ENCODE results near the gene ZNF362.
A peak's percentile ranks its signal among the peaks of the same experiment; 100 is the strongest.

The ZNF362 gene

DNA sequence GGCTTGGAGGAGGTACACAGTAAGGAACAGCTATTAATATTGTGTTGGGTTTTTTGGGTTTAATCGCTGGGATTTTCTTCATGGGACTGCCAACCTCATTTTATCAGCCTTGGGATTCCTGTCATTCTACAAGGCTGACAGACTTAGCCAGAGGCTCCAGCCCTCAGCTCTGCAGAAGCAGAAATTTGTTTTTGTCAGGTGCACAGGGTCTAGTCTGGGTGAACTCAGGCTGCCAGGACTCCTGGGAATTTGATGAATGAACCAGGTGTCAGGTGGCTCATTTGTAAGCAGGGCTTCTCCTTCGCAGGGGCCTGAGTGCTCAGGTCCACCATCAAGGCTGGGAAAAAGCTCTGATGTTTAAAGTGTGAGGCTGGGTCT lies 11.5 kb upstream of the ZNF362 start:
- DNase-seq (ENCODE audit: low read depth) = no peak

DNA sequence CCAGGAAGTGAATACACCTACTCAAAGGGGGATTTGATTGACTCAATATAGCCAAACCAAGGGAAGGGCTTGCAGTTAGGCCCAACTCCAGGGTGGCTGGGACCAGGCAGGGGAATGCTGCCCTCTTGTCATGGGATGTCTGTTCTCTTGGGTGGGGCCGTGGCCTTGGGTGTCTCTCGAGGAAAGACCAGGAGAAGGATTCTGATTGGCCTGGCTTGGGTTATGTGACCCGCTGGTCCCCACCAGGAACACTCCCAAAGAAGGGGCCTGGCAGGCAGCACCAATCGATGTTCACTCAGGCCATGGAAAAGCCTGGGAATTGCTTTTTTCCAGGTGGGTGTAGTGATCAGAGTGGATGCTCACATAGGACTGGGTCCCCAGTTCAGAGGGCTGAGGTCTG lies 10.1 kb upstream of the ZNF362 start:
- no peak for DNase-seq (ENCODE audit: low read depth)

DNA sequence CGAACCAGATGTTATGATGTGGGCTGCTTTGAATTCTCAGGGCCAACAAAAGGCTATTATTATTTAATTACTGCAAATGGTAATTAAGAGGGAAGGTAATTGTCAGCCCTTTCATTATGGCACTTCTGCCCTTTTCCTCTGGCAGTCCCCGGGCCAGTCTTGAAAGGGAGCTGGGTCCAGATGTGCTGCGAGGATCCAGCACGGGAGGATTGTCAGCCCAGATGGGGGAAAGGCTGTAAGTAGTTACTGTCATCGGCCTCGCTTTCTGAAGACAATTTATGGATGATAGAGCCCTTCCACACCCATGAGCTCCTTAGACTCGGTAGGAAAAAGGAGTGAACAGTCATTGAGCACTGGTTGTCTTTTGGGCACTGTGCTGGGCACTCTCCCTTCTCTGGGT lies 8.7 kb upstream of the ZNF362 start:
- DNase-seq (ENCODE audit: low read depth) = no peak

DNA sequence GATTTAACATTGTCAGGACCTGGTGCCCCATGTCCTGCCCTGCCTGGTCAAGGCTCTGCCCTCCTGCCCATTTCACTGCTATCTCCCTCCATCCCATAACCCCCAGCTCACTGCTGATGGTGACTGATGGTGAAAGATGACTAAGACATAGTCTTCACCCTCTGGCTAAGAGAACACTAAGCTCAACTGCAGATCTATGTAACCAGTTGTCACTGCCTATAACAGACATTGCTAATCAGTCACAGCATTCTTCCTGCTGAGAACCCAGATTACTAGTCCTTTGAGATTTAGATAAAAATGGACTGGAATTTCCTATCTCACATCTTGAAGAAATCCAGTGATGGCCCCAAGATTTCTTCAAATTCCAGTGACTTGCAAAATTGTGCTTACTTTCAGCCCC lies 8.0 kb upstream of the ZNF362 start:
- DNase-seq (ENCODE audit: low read depth) = no peak

GRCh38 chr1:33249422-33249821 lies 6.9 kb upstream of the ZNF362 start:
- no peak for DNase-seq (ENCODE audit: low read depth)

GRCh38 chr1:33250217-33250616 lies 6.1 kb upstream of the ZNF362 start:
- DNase-seq (ENCODE audit: low read depth) = no peak

- no peak for DNase-seq (ENCODE audit: low read depth)
Measured at GRCh38 chr1:33250724-33251123, 5.6 kb upstream of the ZNF362 start.

GRCh38 chr1:33254491-33254890 lies 1.8 kb upstream of the ZNF362 start:
- DNase-seq (ENCODE audit: low read depth) = no peak

GRCh38 chr1:33255347-33256220 lies 708 bp upstream of the ZNF362 start:
- peak; percentile 46 for DNase-seq (ENCODE audit: low read depth)

DNA sequence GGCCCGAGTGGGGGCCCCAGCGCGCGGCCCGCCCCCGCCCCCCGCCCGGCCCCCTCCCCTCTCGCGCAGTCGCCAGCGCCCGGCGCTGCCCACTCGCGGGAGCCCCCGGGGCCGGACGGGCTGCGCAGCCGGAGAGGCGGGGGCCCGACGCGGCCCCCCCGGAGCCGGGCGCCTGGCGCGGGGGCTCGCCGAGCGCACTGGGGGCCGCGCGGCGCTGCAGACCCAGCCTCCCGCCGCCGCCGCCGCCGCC lies 146 bp upstream of the ZNF362 start:
- DNase-seq (ENCODE audit: low read depth) = no peak

- DNase-seq (ENCODE audit: low read depth) = no peak
Measured at GRCh38 chr1:33257207-33257771, 997 bp downstream of the ZNF362 start.

DNA sequence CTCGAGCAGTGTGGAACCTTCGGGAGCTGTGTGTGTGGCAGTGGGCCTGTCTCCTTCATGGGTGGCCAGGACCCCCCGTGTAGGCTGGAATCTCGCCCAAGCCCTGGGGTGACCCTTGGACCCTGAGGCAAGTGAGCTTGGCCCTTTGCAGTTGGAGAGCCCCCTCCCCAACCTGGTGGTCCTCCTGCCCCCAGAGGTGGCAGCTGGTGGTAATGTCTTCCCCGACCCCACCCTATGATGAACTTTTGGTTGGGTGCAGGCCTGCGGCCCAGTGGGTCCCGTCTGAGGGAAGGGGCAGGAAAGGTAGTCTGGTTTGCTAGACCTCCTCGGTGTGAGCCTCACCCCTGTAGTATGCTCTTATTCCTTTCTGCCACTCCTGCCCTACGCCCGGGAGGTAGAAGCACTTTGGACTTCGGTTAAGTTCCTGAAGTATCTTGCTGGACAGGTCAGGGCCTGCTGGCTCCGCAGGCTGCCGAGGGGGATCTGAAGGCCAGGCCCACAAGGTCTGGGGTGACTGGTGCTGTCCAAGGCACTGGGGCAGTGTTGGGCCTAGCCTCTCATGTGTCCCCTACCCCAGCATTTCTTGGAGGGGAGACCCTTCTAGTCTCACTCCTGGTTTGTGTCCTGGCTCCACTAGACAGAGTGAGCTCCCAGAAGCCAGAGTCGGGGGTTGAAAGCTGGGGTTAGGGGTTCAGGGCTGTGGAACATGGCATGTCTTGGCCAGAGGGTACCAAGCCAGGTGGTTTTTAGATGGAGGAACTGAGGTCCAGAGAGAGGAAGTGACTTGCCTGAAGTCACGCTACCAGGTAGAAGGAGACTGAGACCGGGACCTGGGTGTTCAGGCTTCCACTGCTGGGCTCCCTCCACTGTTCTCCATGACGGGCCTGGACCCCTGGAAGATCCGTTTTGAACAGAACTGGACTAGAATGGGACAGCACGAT lies 1.8 kb downstream of the ZNF362 start:
- peak; percentile 22 for DNase-seq (ENCODE audit: low read depth)

- no peak for DNase-seq (ENCODE audit: low read depth)
Measured at GRCh38 chr1:33258788-33259274, 2.5 kb downstream of the ZNF362 start.

GRCh38 chr1:33259879-33260278 lies 3.6 kb downstream of the ZNF362 start:
- DNase-seq (ENCODE audit: low read depth) = no peak

- no peak for DNase-seq (ENCODE audit: low read depth)
Measured at GRCh38 chr1:33260439-33260838, 4.1 kb downstream of the ZNF362 start.

- DNase-seq (ENCODE audit: low read depth) = no peak
Measured at GRCh38 chr1:33261344-33261743, 5.1 kb downstream of the ZNF362 start.

- no peak for DNase-seq (ENCODE audit: low read depth)
Measured at GRCh38 chr1:33263890-33264504, 7.7 kb downstream of the ZNF362 start.

GRCh38 chr1:33265780-33266605 lies 9.7 kb downstream of the ZNF362 start:
- no peak for DNase-seq (ENCODE audit: low read depth)

DNA sequence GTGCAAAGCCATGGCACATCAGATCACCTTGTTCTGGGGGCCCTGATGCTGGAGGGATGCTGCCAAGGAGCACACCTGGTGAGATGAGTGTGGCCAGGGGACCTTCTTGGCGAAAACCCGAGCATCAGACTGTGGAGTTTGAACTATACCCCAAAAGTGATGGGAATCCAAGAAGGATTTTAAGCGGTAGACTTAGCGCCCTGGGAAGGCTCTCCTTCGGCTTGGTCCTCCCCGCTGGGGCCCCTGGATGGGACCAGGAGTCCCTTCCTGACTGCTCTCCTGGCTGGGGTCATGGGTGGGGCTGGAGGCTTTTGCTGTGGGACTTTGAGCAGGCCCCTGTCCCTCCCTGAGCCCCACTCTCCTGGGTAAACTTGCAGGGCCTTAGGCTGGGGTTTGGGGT lies 10.5 kb downstream of the ZNF362 start:
- no peak for DNase-seq (ENCODE audit: low read depth)

DNA sequence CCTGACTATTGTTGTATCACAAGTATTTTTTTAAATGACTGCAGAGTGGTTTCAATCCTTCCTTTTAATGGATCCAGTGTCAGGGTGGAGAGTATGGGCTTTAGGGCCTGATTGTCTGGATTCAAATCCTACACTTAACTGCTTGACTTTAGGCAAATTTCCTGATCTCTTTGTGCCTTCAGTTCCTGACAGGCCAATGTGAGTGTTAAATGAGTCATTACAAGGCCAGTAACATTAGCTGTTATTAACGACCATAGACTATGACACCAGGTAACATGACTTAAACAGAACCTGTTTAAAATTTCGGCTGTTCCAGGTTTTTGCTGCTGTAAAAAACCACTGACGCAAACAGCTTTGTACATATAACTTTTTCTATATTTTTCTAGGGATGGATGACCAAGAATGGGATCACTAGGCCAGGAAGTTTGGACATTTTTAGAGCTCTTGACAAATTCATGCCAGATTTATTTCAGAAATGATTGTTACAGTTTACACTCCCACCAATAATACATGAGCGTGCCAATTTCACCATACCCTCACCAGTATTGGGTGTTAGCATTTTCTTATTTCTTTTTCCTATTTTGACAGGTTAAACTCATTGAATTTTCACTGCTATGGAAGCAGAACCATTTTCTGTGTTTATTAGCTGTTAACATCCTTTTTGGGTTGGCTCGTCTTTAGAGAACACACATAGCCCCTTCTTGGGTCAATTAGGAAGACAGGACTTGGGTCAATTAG lies 11.3 kb downstream of the ZNF362 start:
- DNase-seq (ENCODE audit: low read depth) = no peak

GRCh38 chr1:33268457-33268856 lies 12.2 kb downstream of the ZNF362 start:
- no peak for DNase-seq (ENCODE audit: low read depth)

All from iris pigment epithelial cell (primary cell).